Mesenchymal stem cell (in vitro differentiated cells and primary cell): ENCODE measurements around the gene ST6GALNAC3.

ENCODE experiments used
- DNase-seq: peaks from one replicate; pipeline ENCODE4 v3.0.0-alpha.2; 2013
- H2AFZ ChIP-seq: one replicate; pipeline ENCODE4 v1.6.1; 2013; ENCODE audit warnings: low read depth, mild to moderate bottlenecking, control low read depth, inconsistent platforms, low read length, moderate library complexity
- H2AK5ac ChIP-seq: 2 replicates; pipeline ENCODE4 v1.6.1; 2013; ENCODE audit warnings: low read length, moderate library complexity, mild to moderate bottlenecking, inconsistent platforms; ENCODE audit not compliant: severe bottlenecking
- H2BK120ac ChIP-seq: one replicate; pipeline ENCODE4 v1.6.1; 2013; ENCODE audit warnings: low read depth, mild to moderate bottlenecking, inconsistent platforms, low read length, moderate library complexity
- H2BK12ac ChIP-seq, 2 experiments: one replicate each; pipeline ENCODE4 v1.6.1; 2013; ENCODE audit warnings: inconsistent platforms in 2 of 2, low read length in 2 of 2, mild to moderate bottlenecking in 2 of 2, moderate library complexity in 2 of 2, control low read depth in 1 of 2
- H2BK15ac ChIP-seq: one replicate; pipeline ENCODE4 v1.6.1; 2013; ENCODE audit warnings: mild to moderate bottlenecking, low read depth, inconsistent platforms; ENCODE audit not compliant: poor library complexity, severe bottlenecking
- H2BK5ac ChIP-seq: 2 replicates; pipeline ENCODE4 v1.6.1; 2013; ENCODE audit warnings: low read depth, mild to moderate bottlenecking, low read length, control low read depth, inconsistent platforms; ENCODE audit not compliant: poor library complexity, severe bottlenecking
- H3K14ac ChIP-seq, 2 experiments: one replicate each; pipeline ENCODE4 v1.6.1; 2013; ENCODE audit warnings: inconsistent platforms in 2 of 2, low read length in 2 of 2, control low read depth in 1 of 2, mild to moderate bottlenecking in 1 of 2, moderate library complexity in 1 of 2
- H3K18ac ChIP-seq, 2 experiments: one replicate each; pipeline ENCODE4 v1.6.1; 2013; ENCODE audit warnings: inconsistent platforms in 2 of 2, low read length in 2 of 2, control low read depth in 1 of 2, low read depth in 1 of 2, mild to moderate bottlenecking in 1 of 2
- H3K23ac ChIP-seq, 2 experiments: one replicate each; pipeline ENCODE4 v1.6.1; 2013; ENCODE audit warnings: inconsistent platforms in 2 of 2, low read length in 2 of 2, mild to moderate bottlenecking in 2 of 2, moderate library complexity in 2 of 2, control low read depth in 1 of 2
- H3K27ac ChIP-seq: 2 replicates; pipeline ENCODE4 v1.5.1; 2013; ENCODE audit warnings: mild to moderate bottlenecking, moderate library complexity, low read length, control low read depth, inconsistent platforms; ENCODE audit not compliant: poor library complexity, severe bottlenecking
- H3K27me3 ChIP-seq, 2 experiments: 2 replicates each; pipeline versions ENCODE4 v1.6.1 to v1.7.0; 2013; ENCODE audit warnings: low read length in 2 of 2, mild to moderate bottlenecking in 2 of 2, moderate library complexity in 2 of 2, control low read depth in 1 of 2, inconsistent platforms in 1 of 2; ENCODE audit not compliant: control insufficient read depth in 1 of 2, insufficient read depth in 1 of 2
- H3K36me3 ChIP-seq, 2 experiments: 2 replicates each; pipeline versions ENCODE4 v1.6.1 to v1.7.0; 2013; ENCODE audit warnings: low read length in 2 of 2, control low read depth in 1 of 2, inconsistent platforms in 1 of 2, low read depth in 1 of 2, mild to moderate bottlenecking in 1 of 2; ENCODE audit not compliant: insufficient read depth in 2 of 2, control insufficient read depth in 1 of 2
- H3K4ac ChIP-seq, 2 experiments: one replicate each; pipeline ENCODE4 v1.6.1; 2013; ENCODE audit warnings: inconsistent platforms in 2 of 2, low read length in 2 of 2, mild to moderate bottlenecking in 2 of 2, moderate library complexity in 2 of 2, control low read depth in 1 of 2, low read depth in 1 of 2
- H3K4me1 ChIP-seq: 2 replicates; pipeline ENCODE4 v1.6.1; 2013; ENCODE audit warnings: low read depth, low read length, control low read depth; ENCODE audit not compliant: control insufficient read depth, insufficient read depth
- H3K4me2 ChIP-seq: 2 replicates; pipeline ENCODE4 v1.6.1; 2013; ENCODE audit warnings: low read length, mild to moderate bottlenecking, inconsistent platforms; ENCODE audit not compliant: poor library complexity, severe bottlenecking
- H3K4me3 ChIP-seq, 2 experiments: 2 replicates each; pipeline versions ENCODE4 v1.5.1 to v1.7.0; 2013; ENCODE audit warnings: low read length in 2 of 2, mild to moderate bottlenecking in 2 of 2, control low read depth in 1 of 2, low read depth in 1 of 2; ENCODE audit not compliant: insufficient read depth in 1 of 2
- H3K79me1 ChIP-seq: replicated peaks from 2 replicates; pipeline ENCODE4 v1.6.1; 2013; ENCODE audit warnings: mild to moderate bottlenecking, control low read depth, low read length, inconsistent platforms; ENCODE audit not compliant: poor library complexity, severe bottlenecking
- H3K9ac ChIP-seq: 2 replicates; pipeline ENCODE4 v1.7.0; 2013; ENCODE audit warnings: mild to moderate bottlenecking, low read length, moderate library complexity
- H3K9me3 ChIP-seq: 2 replicates; pipeline ENCODE4 v1.7.0; 2013; ENCODE audit warnings: mild to moderate bottlenecking, low read length; ENCODE audit not compliant: control insufficient read depth
- H4K8ac ChIP-seq: one replicate; pipeline ENCODE4 v1.6.1; 2013; ENCODE audit warnings: inconsistent platforms, mild to moderate bottlenecking, low read length, moderate library complexity
- H4K91ac ChIP-seq: one replicate; pipeline ENCODE4 v1.6.1; 2013; ENCODE audit warnings: mild to moderate bottlenecking, low read length, inconsistent platforms
- WGBS: methylation state at CpG from one replicate; pipeline ENCODE4 v1.1.7; 2013; ENCODE audit warnings: mixed read lengths; 5-methylcytosine and 5-hydroxymethylcytosine counted together

ST6GALNAC3 gene

GRCh38 chr1:76285578-76286135 is 211.1 kb downstream of the ST6GALNAC3 start:
- H2BK15ac ChIP-seq, result no peak overlapping the region
- H2BK5ac ChIP-seq, result no peak overlapping the region

GRCh38 chr1:76287917-76288316 is 213.4 kb downstream of the ST6GALNAC3 start:
- Histone ChIP-seq H3K23ac (no peak overlapping the region), H3K18ac (no peak overlapping the region), H3K4me2 (no peak overlapping the region), H3K4me1 (peaks cover 11% of the 10 kb centered on the region), H2BK15ac (no peak overlapping the region), H3K9me3 (no peaks in the 10 kb centered on the region), H3K4me3 (no peak overlapping the region), H2BK5ac (no peak overlapping the region), H2AK5ac (no peak overlapping the region), H2BK120ac (no peak overlapping the region), H3K36me3 (no peaks in the 10 kb centered on the region), H3K79me1 (no peaks in the 10 kb centered on the region), H2BK12ac (no peak overlapping the region), H3K14ac (no peak overlapping the region), H4K91ac (no peak overlapping the region), H3K4ac (no peak overlapping the region), H4K8ac (no peak overlapping the region), H2AFZ (no peak overlapping the region), H3K27ac (no peak overlapping the region), H3K9ac (no peak overlapping the region), H3K27me3 (no peaks in the 10 kb centered on the region)
- WGBS, result no CpG with 5 or more reads among the region's 2 CpGs
- DNase-seq, result no peak

More at GRCh38 chr1:76285578-76286135, 211.1 kb downstream of the ST6GALNAC3 start:
- H3K27ac ChIP-seq, result no peak overlapping the region
- H3K23ac ChIP-seq, result no peak overlapping the region
- H3K18ac ChIP-seq, result no peak overlapping the region
- H4K8ac ChIP-seq, result no peak overlapping the region
- peaks cover 7% of the 10 kb centered on the region for H3K4me1 ChIP-seq
- 88% methylated on average over 1 of the region's 4 CpGs for WGBS
- H3K79me1 ChIP-seq, result no peaks in the 10 kb centered on the region
- H2BK120ac ChIP-seq, result no peak overlapping the region
- H3K36me3 ChIP-seq, result no peaks in the 10 kb centered on the region
- H2AFZ ChIP-seq, result no peak overlapping the region
- DNase-seq, result no peak
- H3K9ac ChIP-seq, result no peak overlapping the region
- H3K4me2 ChIP-seq, result no peak overlapping the region
- H2AK5ac ChIP-seq, result no peak overlapping the region
- H3K4me3 ChIP-seq, result no peak overlapping the region
- no peaks in the 10 kb centered on the region for H3K27me3 ChIP-seq
- H4K91ac ChIP-seq, result no peak overlapping the region
- H2BK12ac ChIP-seq, result no peak overlapping the region
- no peak overlapping the region for H3K4ac ChIP-seq
- H3K9me3 ChIP-seq, result no peaks in the 10 kb centered on the region
- H3K14ac ChIP-seq, result no peak overlapping the region

GRCh38 chr1:76288758-76289483 is 214.4 kb downstream of the ST6GALNAC3 start:
- H3K27me3 ChIP-seq, result no peaks in the 10 kb centered on the region
- H3K9me3 ChIP-seq, result no peaks in the 10 kb centered on the region
- H3K79me1 ChIP-seq, result no peaks in the 10 kb centered on the region
- no peak overlapping the region for H2BK120ac ChIP-seq
- H3K23ac ChIP-seq, result no peak overlapping the region
- no peak overlapping the region for H4K91ac ChIP-seq
- H2AFZ ChIP-seq, result no peak overlapping the region
- H3K4me1 ChIP-seq, result peaks cover 11% of the 10 kb centered on the region
- 97% methylated on average over 5 of the region's 5 CpGs for WGBS
- H2BK5ac ChIP-seq, result no peak overlapping the region
- H4K8ac ChIP-seq, result no peak overlapping the region
- H2BK15ac ChIP-seq, result no peak overlapping the region
- H3K4ac ChIP-seq, result no peak overlapping the region
- no peak for DNase-seq
- no peak overlapping the region for H3K14ac ChIP-seq
- H3K27ac ChIP-seq, result no peak overlapping the region
- H3K4me2 ChIP-seq, result no peak overlapping the region
- H2BK12ac ChIP-seq, result no peak overlapping the region
- no peak overlapping the region for H3K9ac ChIP-seq
- no peak overlapping the region for H2AK5ac ChIP-seq
- H3K36me3 ChIP-seq, result no peaks in the 10 kb centered on the region
- no peak overlapping the region for H3K4me3 ChIP-seq
- no peak overlapping the region for H3K18ac ChIP-seq

GRCh38 chr1:76289692-76290091 is 215.1 kb downstream of the ST6GALNAC3 start:
- no peak for DNase-seq
- no peak overlapping the region for H4K91ac ChIP-seq
- H3K79me1 ChIP-seq, result no peaks in the 10 kb centered on the region
- H3K27me3 ChIP-seq, result no peaks in the 10 kb centered on the region
- 93% methylated on average over 2 of the region's 2 CpGs for WGBS
- H2AK5ac ChIP-seq, result peak overlapping the region; percentile 55
- peaks cover 11% of the 10 kb centered on the region for H3K4me1 ChIP-seq
- H3K36me3 ChIP-seq, result no peaks in the 10 kb centered on the region
- no peak overlapping the region for H2BK5ac ChIP-seq
- no peak overlapping the region for H3K23ac ChIP-seq
- no peak overlapping the region for H3K18ac ChIP-seq
- H3K4me3 ChIP-seq, result no peak overlapping the region
- H3K27ac ChIP-seq, result no peak overlapping the region
- H2BK120ac ChIP-seq, result no peak overlapping the region
- no peak overlapping the region for H2BK15ac ChIP-seq
- no peak overlapping the region for H2BK12ac ChIP-seq
- H3K4ac ChIP-seq, result no peak overlapping the region
- H3K9ac ChIP-seq, result no peak overlapping the region
- no peak overlapping the region for H3K14ac ChIP-seq
- no peak overlapping the region for H3K4me2 ChIP-seq
- no peak overlapping the region for H2AFZ ChIP-seq
- no peaks in the 10 kb centered on the region for H3K9me3 ChIP-seq
- no peak overlapping the region for H4K8ac ChIP-seq
